KG1 (cell line): Measurements from ENCODE around the gene HINT1.
A peak's percentile ranks its signal among the peaks of the same experiment; 100 is the strongest.
"Not testable (repeated sequence)": the region's sequence is repeated elsewhere in the genome, so short reads cannot be mapped to it uniquely, and the experiment has no call there.

ENCODE experiments used
- DNase-seq: peaks from one replicate; lab custom pipeline; 2025; lab: John Stamatoyannopoulos, UW

The HINT1 gene

DNA sequence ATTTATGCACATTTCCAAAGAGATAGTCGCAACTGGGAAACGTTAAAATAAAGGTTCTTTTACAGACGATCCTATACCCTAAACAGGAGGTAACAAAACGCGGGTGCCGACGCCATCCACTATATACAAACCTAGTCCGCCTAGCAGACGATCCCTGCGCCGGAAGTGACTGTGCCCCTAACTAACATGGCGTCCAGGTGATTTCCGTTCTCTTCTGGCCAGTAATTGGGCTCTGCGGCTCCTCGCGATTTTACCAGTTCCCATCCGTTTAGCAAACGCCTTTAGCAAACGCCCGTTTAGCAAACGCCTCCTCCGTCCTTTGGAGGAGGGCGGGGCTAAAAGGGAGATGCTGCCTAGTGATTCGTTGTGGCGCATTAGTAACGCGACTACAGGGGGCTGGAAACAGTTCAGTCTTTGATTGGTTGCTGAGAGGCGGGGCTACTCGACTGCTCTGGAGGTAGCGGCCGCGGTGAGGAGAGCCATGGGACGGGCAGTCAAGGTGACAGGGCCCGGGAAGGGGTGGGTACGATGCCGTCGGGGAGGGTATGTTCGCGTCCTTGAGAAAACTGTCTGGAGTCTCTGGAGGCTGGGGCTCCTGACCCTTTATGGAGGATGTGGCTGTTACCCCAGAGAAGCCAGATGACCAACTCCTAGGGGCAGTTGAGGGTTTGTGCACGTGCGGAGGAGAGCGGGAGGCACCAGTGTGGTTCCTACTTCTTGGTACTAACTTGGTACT, 5.7 kb upstream of the HINT1 start, which contains the start of gene LYRM7:
Gene LYRM7 (plus strand): TSS at position 405 of the 736 bp plus-strand sequence. CDS start 77 bp downstream, at position 482.
- peak; percentile 70 for DNase-seq

DNA sequence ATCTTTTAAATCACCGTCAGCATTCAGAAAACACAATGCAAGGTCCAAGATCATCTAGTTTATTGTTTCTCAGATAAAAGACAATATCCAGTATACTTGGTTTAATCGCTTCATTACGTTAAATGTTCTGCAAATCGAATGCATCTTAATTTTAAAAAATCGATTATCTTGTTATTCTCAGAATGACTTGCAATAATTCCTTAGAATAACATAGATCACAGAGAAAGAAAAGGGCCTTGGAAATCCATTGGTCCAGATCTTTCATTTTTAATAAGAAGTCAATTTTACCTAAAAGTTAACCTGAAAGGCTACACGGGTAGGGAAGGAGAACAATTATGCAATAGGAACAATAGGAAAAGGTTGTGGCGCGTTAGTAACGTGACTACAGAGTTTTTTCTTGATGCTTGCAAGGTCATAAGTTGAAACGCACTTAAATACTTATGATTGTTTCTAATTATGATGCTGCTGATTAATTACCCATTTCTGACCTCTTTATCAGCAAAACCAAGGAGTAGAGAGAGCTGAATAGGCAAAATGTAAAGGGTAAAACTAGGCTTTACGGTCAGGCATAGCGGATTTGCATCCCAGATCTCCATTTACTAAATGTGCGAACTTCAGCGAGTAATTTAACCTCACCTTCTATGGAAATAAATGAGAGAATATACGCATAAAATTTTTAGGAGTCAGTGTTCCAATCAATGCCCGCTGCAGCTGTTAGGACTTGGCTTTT, 4.9 kb upstream of the HINT1 start:
- DNase-seq, result no peak

DNA sequence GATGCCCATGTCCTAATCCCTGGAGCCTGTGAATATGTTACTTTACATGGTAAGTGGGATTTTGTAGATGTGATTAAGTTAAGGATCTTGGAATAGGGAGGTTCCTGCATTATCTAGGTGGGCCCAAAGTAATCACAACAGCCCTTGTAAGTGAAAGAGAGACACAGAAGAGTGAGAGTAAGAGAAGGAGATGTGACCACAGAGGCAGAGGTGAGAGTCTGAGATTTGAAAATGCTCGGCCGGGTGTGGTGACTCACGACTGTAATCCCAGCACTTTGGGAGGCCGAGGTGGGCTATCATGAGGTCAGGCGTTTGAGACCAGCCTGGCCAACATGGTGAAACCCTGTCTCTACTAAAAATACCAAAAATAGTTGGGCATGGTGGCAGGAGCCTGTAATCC, 2.6 kb upstream of the HINT1 start:
- DNase-seq, result no peak

DNA sequence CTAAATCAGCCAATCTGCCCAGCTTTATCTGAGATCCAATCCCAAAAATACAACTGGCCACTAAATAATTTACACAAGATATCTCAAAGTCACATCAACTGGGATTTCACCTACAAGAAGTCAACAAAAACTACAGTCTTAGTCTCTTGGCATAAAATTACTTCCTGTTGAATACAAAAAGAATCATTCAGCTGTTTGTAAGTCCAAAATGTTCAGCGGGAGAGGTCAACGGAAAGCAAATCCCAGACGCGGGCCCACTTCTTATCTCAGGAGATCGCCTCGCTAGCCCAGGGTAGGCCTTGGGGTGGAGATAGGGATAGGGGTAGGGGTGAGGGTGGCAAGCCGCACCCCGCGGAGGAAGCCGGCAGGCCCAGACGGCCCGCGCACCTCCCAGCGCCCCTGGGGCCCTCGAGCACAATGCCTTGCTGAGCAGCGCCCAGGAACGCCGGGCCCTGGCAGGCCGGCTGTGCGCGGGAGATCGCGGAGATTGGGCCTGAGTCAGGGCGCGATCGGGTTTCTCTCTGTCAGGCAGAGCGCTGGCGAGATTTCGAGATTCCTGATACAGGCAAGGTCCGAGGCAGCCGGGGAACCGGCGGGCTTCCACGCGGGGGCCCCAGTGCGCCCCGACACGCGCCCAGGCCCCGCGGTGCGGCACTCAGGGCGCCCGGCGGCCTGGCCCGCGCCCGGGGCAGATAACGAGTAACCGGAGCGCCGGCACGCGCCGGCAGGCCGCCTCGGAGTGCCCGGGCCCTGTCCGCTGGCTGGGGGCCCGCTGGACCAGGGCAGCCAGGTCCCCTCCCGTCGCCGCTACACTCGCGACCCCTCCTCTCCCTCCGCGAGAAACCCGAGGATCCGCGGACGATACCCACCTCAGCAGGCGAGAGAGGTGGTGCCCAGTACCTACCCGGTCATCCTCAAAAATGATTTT, 601 bp downstream of the HINT1 start:
- peak; percentile 16 for DNase-seq

- no peak for DNase-seq
These were observed 1.6 kb downstream of the HINT1 start for GRCh38 chr5:131163276-131164119.

DNA sequence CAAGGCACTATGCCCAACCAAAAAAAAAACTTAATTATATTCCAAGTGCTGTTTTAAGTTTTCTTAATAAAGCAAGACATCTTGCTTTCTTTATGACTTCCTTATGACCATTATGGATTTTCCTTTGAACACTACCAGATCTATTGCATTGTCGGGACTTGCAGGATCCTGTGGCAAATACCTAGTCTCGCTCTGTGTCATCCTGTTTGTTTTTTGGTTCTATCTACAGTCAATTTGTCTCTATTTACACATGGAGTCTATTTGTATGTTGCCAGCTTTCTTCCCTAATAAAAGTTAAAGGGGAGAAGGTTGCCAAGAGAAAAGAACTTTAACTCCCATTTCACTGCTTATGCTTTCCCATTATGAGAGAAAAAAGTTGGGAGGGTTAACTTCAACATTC, 4.9 kb downstream of the HINT1 start:
- DNase-seq, result no peak

DNA sequence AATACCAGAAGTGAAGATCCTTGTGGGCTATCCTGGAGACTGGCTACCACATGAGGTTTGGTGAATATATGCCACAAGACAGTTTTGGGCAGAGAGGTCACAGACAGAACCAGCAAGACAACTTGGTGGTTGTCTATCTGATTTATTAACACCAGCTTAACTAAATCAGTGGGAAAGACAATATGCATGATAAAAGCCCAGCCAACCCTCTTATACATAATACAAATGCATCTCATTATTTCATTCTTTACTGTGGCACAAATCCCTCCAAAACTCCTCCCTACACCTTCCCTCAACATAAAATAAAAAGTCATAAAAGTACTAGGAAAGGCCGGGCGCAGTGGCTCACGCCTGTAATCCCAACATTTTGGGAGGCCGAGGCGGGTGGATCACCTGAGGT, 8.1 kb downstream of the HINT1 start:
- DNase-seq, result no peak

GRCh38 chr5:131156385-131156784, 8.7 kb downstream of the HINT1 start:
- no peak for DNase-seq

DNA sequence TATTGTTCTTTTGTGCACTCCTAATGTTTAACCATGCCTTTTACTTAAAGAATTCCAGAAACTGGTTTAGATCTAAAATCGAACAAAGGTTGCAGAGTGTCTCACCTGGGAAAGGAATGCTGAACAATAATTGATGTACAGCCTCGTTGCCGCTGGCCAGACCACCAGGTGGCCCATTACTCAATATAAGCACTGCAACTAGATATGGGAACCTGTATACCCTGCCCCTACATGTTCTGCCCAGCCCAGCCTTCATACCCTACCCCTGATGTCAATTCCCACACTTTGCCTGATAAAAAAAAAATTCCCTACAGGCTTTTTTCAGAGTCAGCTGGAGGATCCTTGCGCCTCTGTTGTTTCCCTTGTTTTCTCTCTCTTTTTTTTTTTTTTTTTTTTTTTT, 13.8 kb downstream of the HINT1 start:
- no peak for DNase-seq

DNA sequence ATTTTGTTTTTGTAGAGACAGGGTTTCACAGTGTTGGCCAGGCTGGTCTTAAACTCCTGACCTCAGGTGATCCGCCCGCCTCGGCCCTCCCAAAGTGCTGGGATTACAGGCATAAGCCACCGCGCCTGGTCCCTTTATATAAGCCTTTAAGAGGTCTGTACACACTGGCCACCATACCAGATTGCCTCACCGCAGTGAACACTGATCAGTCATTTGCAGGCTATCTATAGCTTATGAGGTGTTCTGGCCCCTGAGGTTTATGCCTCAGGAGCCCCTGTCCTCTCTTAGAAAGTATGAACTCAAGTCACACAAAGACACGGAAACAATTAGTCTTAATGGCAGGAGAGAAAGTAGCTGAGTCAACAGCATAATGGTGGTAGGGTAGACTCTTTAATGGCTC, 14.6 kb downstream of the HINT1 start:
- no peak for DNase-seq

DNA sequence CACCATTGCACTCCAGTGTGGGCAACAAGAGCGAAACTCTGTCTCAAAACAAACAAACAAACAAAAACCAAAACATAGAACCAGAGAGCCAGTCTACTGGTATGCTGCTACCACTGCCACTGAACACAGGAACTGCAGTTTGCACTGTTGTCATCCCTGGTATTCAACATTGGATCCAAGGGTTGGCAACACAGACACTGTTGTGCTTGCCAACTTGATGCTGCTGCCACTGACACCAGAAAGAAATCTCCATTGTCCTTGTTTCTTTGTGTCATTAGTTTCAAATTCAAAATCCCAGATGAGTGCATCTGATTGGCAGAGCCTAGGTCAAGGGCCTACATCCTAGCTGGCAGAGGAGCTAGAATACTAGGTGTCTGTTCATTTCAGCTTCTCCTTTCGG, 16.2 kb downstream of the HINT1 start:
- DNase-seq, result no peak

DNA sequence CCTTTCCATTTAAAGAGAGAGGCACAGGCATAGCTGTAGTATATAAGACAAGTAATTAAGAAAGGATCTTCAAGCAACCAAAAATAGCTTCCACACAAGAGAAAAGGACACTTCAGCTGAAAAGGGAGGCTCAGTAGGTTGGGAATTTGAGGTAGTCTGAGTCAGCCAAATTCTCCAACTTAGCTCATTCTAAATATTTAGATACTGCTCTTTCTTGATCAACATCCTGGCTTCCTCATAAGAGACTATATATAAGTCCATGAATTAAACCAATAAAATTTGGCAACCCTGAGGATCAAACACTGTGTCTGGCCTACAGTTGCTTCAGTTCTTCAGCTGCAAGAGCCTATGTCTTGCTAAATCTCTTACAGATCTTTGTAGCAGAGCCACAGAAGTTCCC, 17.8 kb downstream of the HINT1 start:
- DNase-seq, result no peak

DNA sequence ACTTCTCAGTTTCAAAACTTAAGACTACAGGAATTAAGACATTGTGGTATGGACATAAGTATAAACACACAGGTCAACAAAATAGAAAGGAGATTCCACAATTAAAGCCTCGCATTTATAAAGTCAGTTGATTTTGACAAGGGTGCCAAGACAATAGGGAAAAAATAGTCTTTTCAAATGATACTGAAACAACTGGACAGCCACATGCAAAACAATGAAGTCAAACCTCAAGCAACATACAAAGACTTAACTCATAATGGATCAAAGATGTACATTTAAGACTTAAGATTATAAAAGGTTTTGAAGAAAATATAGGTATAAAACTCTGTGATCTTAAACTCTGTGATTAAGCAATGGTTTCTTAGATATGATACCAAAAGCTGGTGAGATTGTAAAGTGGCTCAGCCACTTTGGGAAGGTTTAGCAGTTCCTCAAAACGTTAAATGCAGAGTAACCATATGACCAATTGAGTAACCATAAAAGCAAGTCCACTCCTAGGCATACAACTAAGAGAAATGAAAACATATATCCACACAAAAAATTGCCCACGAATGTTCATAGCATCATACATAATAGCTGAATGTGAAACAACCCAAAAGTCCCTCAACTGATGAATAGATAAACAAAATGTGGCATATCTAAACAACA, 22.0 kb downstream of the HINT1 start:
- no peak for DNase-seq

GRCh38 chr5:131139321-131139720, 25.7 kb downstream of the HINT1 start:
- no peak for DNase-seq

- not testable (repeated sequence) for DNase-seq
These were observed 26.6 kb downstream of the HINT1 start for GRCh38 chr5:131138406-131138805.

GRCh38 chr5:131133091-131133490, 32.0 kb downstream of the HINT1 start:
- not testable (repeated sequence) for DNase-seq

GRCh38 chr5:131129306-131129705, 35.8 kb downstream of the HINT1 start:
- no peak for DNase-seq

- not testable (repeated sequence) for DNase-seq
These were observed 37.8 kb downstream of the HINT1 start for GRCh38 chr5:131127244-131127643.

- DNase-seq, result no peak
These were observed 50.3 kb downstream of the HINT1 start for GRCh38 chr5:131114754-131115153.

DNA sequence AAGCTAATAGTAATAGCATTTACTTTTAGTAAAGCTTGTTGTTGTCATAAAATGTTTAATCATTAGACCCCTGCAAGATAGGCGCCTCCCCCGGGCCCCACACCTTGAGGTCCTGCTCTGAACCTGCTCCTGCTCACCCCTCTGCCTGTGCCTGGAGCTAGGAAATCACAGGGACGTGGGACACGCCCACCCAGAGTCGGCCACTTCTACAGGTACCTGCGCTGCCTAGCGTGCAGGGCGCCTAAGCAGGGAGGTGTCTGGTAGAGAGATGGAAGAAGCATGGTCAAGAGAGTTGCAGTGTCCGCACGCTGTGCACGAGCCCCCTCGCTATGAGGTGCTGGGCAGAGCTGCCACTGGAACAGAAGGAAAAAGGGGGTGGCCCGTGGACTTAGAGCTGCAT, 52.6 kb downstream of the HINT1 start:
- DNase-seq, result no peak

DNA sequence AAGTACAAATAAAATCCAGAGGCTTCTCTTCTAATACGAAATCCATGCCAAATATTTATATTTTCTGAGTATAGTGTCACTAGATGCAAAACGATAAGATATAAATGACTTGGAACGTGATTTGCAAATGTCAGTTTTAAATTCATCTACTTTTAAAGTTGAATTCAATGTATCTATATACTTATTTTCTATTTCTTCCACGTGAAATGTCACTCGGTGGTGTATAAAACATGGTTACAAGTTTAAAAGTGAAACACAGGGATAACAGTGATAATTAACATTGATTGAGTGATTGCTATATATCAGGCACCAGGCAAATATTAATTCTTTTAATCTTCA, 54.8 kb downstream of the HINT1 start:
- DNase-seq, result no peak
